Activated T-cell treated with anti-CD3 and anti-CD28 coated beads for 24 hours (primary cell): ENCODE measurements around the gene MATN1.

ENCODE experiments used
- DNase-seq: peaks from one replicate; pipeline ENCODE4 v3.0.0-alpha.2; 2020; ENCODE audit warnings: low read depth

MATN1 gene

DNA sequence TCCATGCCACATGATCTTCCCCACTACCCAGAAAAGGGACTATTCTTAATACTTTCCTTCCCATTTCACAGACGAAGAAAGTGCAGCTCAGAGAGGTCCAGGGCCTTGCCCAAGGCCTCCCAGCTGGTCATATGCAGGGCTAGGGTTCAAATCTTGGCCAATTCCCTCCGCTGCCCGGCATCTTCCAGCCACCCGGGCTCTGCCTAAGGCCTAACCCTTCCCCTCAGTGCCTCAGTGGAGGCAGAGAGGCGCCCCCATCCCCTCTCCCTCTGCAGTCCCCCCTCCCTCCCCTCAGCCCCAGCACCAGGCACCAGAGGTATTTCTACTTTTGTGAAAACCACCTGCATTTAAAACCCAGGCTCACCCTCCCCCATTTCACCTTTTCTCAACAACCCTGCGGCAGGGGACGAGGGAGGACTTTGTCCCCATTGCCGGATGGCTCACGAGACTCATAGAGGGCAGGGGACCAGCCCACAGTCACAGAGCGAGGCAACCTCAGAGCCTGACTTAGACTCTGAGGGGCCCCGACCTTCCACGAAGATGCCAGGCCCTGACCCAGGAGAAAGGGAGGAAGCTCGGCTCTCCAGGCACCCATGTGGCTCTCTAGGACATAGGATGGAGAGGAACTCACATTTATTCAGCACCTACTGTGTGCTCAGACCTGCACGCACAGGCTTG is 21.9 kb upstream of the MATN1 start:
- no peak for DNase-seq

DNA sequence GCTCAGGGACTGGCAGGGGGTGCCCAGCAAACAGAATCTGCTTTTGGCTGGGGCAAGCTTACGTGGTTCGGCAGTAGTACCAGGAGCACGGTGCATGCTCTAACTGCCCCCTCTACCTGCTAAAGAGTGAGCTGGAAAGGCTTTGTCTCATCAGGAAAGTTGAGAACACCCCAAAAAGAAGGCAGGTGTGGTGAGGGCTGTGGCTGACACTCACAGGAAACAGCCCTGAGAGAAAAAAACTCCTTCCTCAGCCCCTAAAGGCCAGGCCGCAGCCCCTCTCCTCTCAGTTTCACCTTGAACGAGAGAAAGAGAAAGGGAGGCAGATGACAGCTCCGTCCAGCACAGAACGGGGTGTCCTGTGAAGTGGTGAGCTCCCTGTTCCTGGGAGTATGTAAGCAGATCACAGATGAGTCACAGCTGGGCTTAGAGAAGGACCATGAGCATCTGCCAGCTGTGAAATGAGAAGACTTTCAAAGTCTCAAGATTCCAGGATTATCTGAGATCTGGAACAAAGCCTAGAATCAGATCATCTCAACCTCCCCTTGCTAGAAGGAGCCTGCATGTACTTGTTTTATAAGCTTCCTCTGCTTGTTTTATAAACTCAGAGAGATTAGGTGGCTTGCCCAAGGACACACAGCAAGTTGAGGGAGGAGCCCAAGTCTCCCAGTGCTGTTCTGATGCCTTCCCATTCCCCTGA is 20.8 kb upstream of the MATN1 start:
- DNase-seq: no peak

DNA sequence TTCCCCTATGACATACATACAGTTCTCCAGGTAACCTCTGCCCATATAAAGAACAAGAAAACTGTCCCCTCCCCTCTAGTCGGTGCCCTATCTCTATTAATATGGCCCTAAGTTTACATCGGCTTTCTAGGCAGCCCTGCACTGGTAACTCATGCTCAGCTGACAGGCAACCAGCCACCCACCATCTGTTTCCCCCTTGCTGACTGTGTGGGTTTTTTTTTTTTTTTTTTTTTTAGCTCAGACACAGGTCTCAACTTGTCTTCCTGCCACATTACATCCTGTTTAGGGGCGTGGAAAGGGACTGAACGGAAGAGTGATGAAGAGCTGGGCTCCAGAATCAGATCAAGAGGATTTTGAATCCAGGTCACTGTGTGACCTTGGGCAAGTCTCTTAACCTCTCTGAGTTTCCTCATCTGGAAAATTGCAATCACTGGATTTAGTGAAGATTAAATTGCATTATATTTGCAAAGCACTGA is 20.2 kb upstream of the MATN1 start:
- DNase-seq: peak; percentile 55

DNA sequence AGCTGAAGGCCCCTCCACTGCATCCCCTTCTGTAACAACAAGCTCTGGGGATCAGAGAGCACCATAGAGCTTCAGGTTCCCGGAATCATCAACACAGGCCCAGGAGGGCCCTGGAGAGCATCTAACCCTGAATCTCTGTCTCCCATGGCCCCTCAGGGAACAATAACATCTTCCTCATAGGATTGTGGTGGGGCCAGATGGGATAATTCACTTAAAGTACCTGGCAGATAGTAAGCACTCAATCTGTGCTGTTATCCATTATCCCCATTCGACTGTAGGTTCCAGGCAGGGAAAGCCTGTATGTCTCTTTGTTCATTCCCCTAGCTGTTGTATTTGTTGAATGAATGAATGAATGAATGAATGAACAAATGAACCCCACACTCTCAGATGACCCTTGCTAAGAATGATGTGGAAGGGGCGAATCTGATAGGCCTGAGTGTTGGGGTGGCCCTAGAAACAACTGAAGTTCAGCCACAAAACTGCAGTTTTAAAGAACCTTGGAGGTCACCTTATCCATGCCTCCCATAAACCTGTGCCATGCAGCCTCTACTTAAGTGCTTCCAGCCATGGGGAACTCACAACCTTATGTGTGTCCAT is 19.7 kb upstream of the MATN1 start:
- DNase-seq: no peak

DNA sequence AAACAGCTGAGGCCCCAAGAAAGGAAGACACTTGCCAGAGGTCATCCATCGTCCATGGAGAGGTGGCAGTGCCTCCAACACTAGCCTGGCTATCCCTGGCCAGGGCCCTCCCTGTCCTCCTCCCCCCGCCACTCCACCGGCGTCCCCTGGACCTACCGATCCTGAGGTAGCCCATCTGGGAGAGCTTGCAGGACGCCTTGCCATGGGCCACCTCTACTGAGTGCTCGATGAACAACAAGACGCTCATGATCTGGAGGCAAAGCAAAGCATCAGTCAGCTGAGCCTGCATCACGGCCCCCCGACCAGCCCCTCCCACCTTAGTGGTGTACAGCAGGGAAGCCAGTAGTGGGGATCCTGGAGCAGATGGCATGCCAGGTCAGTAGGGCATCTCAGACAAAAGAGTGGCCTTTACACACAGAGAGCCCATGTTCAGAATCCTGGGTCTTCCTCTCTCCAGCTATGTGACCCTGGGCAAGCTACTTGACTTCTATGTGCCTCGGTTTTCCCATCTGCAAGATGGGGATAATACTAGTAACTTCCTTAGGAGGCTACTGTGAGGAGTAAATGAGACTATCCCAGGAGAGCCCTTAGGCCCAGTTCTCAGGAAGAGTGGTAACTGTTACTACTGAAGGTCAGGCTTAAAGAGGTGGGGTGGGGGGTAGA is 19.0 kb upstream of the MATN1 start:
- DNase-seq: no peak

DNA sequence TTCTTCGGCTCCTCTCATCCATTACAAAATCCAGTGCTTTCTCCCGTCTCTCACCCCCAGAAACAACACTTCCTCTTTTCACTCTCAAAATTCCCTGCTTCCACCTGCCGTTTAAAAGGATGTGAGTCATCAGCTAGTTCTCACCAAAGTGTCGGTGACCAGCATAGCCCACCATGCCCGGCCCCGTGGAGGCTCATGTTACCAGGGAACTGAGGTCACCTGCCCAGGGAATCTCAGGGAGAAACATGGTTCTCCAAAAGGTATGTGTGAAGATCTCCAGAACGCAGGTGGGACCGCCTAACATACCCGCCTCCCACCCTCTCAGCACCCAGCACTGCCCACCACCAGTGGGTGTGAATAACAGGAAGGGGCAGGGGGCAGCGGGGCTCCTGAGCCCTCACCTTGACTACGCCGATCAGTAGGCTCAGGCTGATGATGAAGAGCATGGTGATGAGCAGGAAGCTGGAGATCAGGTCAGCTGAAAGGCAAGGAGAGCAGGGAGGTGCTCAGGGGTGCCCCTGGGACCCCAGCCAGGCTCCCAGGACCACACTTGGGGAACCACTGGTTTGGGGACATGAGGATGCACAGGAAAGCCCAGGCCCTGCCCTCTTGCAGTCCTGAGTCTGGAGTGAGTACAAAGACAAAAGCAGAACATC is 18.0 kb upstream of the MATN1 start:
- DNase-seq: no peak

DNA sequence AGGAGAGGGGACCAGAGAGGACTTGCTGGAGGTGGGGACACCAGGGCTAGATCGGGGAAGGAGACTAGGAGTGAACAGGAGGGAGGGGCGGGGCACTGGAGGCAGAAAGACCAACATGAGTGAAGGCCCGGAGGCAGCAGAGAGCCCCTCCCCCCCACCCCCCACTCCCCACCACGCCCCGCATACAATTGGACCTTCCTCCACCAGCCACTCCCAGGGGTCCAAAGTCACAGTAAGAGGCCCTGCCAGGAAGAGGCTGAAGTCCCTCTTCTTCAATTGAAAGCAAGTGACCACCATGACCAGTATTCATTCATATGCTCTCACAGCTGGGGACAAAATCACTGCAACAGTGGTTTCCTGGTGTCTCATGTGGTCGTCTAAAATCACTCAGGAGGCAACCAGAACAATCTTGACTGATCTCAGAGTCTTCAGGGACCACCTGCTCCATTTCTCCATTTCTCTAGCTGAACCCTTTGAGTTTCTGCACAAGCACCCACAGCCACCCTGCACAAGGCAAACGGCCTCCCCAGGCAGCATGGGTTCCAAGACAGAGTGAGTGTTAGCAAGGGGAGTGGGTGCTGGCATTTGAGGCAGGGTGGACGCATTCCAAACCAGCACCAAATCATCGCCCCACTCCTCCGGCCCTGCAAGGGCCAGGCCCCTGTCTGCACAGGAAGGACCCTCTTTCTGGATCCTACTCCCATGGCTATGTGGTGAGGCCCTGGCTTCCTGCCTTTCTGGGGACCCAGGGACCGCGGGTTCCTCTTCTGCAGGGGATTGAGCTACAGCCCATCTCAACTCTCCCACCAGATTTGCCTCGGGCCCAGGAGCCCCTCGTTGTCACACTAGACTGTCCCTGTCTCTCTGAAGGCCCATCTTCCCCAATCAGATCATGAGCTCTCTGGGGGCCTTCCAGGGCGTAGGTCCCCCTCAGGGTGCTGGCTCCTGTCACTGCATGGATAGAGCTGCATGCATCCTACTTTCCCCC is 17.2 kb upstream of the MATN1 start:
- DNase-seq: no peak

DNA sequence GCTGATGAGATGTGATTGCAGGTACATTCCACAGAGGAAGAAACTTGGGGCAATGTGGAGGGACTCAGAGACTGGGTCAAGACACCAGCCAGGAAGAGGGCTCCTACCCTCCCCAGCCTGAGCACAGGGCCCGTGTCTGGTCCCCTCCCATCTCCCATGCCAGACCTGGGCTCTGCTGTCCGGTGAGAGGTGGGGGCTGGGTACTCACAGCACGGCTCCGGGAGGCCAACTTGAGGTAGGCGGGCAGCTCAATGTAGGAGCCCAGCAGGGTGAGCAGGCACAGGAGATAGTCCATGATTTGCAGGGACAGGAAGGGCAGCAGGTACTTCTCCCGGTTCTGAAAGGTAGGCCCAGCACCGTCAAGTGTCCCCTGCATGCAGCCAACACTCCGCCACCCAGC is 16.2 kb upstream of the MATN1 start:
- no peak for DNase-seq

DNA sequence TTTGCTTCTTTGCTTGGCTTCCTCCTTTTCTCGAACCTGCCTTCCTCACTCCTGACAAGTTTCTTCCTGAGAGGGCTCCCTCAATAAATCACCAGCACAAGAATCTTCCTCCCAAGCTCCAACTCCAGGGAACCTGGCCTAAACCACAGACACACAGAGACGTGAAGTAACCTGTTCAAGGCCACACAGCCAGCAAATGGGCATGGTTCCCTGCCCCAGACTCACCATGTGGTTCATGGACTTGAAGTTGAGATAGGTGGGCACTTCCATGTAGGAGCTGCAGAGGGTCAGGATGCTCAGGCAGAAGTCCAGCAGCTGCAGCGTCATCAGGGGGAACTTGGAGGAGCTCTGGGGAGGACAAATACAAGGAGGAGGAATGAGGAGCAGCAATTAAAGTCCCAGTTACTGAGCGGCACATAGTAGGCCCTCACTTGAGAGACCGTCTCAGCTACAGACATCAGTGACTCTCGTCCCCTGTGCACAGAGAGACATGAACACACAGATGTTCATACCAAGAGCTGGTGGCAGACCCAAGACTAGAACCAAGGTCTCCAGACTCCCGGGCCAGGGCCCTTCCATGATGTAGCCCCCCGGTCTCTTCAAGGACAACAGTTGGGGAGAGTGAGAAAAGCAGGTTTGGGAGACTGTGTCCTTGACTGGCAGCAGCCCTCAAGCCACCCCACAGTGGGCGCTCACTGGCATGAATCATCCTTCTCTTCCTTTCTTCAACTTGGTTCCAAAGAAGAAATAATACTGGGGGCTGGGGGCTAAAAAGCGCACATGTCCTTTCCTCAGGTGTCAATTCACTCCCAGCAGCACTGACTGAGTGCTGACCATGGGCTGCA is 15.6 kb upstream of the MATN1 start:
- no peak for DNase-seq

DNA sequence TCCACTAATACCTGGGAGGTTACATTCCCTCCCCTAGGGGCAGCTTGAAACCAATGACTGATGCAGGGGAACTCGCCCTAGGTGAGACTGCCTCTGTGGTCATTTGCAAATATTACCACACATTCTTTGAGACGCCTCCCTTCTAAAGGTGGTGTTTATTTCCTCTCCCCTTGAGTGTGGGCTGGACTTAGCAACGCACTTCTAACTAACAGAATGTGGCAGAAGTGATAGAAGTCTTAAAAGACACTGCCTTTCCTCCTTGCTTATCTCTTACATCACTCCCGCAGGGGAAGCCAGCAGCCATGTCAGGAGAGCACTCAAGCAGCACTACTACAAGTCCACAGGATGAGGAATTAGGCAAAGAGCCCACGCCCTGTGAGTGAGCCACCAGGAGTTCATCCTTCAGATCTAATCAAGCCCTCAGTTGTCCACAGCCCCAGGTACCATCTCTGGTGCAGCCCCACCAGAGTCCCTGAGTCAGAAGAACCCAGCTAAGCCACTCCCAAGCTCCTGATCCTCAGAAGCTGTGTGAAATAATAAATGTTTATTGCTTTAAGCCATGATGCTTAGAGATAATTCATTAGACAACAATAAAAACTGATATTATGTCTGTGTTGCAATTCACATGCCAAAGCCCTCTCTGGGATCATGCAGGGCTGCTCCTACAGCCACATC is 14.8 kb upstream of the MATN1 start:
- DNase-seq: no peak

DNA sequence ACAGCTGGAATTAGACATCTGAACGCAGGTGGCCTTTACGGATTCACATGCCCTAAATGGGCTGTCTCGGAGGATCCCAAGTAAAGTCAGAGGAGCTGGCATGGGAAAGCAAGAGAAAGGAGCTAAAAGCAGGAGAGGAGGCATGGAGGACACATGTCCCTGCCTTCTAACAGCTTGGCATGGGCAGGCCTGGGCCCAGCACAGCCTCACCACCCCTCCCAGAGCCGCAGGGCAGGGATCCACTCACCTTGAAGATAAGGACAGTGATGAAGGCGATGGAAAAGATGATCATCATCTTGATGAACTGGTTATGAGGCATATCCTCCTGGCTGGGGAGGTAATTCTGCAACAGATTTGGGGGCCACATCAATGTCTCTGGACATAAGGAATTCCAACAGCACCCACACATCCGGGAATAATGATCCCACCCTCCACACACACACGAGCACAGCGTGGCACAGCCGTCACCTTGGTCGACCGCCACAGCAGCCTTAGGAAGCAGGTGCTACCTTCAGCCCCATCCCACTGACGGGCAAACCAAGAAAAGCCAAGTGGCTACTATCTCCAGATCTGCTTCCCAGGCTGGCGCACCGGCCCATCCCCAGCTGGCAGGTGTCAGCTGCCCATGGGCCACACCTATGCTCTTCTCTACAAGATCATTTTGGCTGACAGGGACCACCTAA is 14.1 kb upstream of the MATN1 start:
- no peak for DNase-seq

DNA sequence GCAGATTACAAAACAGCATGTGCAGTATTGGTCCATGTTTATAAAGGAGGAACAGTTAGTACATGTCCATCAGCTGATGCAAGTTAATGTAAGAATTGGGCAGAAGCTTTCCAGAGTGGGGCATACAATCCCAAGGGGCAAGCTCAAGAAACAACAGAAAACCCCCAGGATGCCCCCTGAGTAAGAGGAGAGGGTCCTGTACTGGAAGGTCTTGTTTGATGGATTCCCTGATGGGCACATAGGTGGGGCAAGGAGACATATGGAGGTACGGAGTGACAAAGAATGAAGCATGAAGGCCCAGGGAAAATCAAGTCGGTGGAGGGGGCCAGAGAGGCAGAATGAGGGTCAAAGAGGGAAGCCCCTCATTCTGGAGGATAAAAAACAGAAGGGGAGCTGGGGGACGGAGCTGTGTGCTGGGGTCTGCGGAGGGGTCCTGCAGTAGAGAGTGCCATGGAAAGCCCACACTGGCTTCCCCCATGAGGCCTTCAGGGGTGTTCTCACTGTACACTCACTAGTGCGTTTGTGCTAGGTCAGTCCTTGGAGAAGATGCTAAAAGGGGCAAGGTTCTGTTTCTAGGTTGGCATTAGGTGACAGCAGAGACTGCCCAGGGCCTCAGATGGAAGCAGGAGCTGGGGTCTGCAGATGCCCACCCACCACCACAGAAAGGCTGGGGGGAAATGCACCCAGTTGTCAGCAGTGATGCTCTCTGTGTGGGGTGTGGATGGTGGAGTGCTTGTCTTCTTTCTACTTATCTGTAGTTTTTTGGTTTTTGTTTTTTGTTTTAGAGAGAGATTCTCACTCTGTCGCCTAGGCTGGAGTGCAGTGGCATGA is 12.5 kb upstream of the MATN1 start:
- no peak for DNase-seq

DNA sequence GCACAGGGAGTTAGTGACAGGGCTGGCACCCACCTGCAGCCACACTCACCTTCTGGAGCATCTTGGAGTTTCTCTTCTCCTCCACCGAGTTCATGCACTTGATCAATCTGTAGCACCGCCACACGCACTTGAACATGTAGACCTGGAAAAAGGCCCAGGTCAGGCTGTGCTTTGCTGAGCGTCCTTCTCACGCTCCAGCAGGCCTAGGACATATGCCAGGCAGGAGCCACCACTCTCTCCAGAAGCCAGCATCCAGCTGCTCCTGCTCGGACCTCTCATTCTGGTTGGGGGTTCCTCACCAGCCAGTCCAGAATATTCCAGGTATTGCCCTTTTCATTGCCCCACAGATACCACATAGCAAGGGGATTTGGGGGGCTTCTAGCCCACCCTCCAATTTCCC is 11.7 kb upstream of the MATN1 start:
- no peak for DNase-seq

DNA sequence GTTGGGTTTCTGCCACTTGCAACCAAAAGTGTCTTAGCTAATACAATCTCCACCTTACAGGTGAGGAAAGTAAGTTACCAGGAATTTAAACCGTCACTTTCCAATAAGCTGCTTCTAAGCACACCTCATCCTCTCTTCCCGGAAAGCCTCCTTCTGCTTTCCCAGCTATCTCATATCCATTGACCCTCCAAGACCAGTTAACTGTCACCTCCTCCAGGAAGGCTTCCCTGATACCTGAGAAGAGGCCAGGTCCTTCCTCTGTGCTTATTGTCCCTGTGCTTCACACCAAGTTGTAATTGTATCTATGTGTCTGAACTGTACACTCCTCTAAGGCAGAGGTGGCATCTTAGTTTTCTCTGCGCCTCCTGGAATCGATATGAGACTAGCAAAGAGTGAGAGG is 11.2 kb upstream of the MATN1 start:
- no peak for DNase-seq

DNA sequence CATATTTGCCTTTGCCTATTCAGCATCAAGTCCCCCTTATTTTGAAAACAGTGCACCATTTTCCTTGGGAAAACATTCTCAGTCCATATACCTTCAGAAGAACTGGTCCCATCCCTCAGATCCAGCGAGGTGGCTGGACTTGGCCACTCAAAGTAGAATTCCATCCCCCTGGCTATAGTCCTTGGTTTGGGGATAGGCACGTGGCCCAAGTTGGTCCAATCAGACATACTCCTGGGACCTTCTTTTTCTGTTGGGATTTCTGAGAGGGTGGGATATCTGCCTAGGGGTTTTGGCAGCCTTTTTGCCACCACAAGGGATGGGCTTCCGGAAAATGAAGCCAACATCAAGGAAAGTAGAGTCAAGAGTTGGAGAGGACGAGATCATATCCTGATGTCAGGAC is 10.7 kb upstream of the MATN1 start:
- DNase-seq: no peak

DNA sequence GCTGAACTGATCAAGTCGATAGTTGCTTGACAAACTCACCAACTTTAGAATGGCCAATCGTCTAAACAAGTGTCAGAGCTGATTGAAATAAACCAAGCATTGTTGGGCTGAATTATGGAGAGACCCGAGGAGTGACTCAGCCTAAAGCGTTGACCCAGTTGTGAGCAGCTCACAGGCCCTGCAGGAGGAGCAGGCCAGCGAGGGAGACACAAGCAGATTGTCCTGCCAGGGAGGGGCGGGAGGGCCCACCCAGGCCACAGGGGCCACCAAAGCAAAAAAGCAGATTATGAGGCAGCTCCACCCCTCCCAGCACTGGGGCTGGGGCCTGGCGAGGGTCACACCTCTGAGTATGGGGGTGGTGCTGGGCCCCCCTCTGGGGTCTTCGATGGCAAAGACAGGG is 10.1 kb upstream of the MATN1 start:
- no peak for DNase-seq

DNA sequence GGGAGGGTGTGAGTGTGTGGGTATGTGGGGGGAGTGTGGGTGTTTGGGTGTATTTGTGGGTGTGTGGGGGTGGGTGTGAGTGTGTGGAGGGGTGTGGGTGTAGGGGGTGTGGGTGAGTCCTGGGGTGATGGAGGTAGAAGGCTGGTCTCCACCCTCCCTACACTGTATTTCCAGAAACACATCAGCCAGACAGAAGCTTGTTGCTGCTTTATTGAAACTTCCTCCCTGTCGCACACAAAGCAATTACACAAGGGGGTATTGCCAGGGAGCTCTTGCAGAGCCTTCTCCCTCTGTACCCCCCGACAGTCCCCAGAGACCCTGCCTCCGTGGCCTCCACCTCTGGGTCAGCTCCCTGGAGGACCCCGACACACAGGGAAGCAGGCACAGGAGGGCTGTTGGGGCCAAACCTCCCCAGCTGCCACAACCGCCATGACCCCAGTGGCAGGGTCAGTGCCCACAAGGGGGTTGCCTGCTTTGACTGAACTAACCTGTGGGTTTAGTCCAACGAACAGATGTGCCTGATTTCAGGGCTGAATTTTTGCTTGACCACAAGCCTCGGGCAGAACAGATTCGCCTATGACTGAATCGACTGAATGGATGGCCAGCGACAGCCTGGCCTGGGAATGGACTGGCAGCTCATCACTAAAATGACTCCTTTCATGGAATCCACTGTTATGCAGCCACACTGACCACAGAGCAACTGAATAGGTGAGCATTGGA is 9.1 kb upstream of the MATN1 start:
- no peak for DNase-seq
